Inflammatory macrophage treated with lipopolysaccharide for 1 hour (primary cell): Measurements from ENCODE around the gene MBTD1.

Experiments
- DNase-seq, 2 donors: peaks; one replicate each; pipeline ENCODE4 v3.0.0-alpha.2; 2020 to 2022

The MBTD1 gene

GRCh38 chr17:51142597-51142996 lies 117.3 kb downstream of the MBTD1 start:
- no peak for DNase-seq

GRCh38 chr17:51135956-51136355 lies 123.9 kb downstream of the MBTD1 start:
- DNase-seq = no peak

- DNase-seq = no peak
Observed at GRCh38 chr17:51133365-51133764, 126.5 kb downstream of the MBTD1 start.

GRCh38 chr17:51132964-51133319 lies 126.9 kb downstream of the MBTD1 start:
- DNase-seq = peak in 1 of 2 donors; percentile 39

GRCh38 chr17:51128076-51128475 lies 131.8 kb downstream of the MBTD1 start:
- DNase-seq = peak; percentile 77 to 81
